HepG2 (cell line): ENCODE data around the gene RAB5B. TPM values are rescaled to one million over a fixed set of nuclear protein-coding genes. Genes with fewer than 3 reads are reported as not detected.

Experiments used
- CCDC6 ChIP-seq: sonication (generic); formaldehyde crosslinking; IDR thresholded peaks from 2 replicates; pipeline ENCODE4 v1.8.1; 2022; ENCODE audit warnings: mild to moderate bottlenecking, missing genetic modification reagents, moderate library complexity
- FIP1L1 ChIP-seq: fragments of 200-400 bp; formaldehyde crosslinking; IDR thresholded peaks from 2 replicates; pipeline ENCODE4 v1.6.1; 2018; ENCODE audit warnings: low read depth, mild to moderate bottlenecking, low read length, moderate library complexity, borderline replicate concordance; ENCODE audit not compliant: insufficient read depth
- GFI1 ChIP-seq: sonication (generic); formaldehyde crosslinking; IDR thresholded peaks from 2 replicates; pipeline ENCODE4 v1.5.0; 2020; ENCODE audit warnings: missing genetic modification reagents, mild to moderate bottlenecking, borderline replicate concordance
- HNF4G ChIP-seq, 2 experiments: sonication (generic) in 1 of 2; formaldehyde crosslinking in 1 of 2; IDR thresholded peaks; 2 replicates each; pipeline versions ENCODE4 v1.4.0 to v1.6.1; 2011 to 2020; ENCODE audit warnings: borderline replicate concordance in 2 of 2, low read depth in 2 of 2, mild to moderate bottlenecking in 2 of 2, low read length in 1 of 2, missing genetic modification reagents in 1 of 2, moderate library complexity in 1 of 2
- MIER3 ChIP-seq: IDR thresholded peaks from 2 replicates; pipeline ENCODE4 v1.6.1; 2016; ENCODE audit warnings: missing compliant biosample characterization, borderline replicate concordance
- MYC ChIP-seq: sonication (generic); formaldehyde crosslinking; IDR thresholded peaks from 2 replicates; pipeline ENCODE4 v1.9.0; 2021; ENCODE audit warnings: missing genetic modification reagents, borderline replicate concordance
- PRDM4 ChIP-seq: sonication (generic); formaldehyde crosslinking; IDR thresholded peaks from 2 replicates; pipeline ENCODE4 v1.9.0; 2021; ENCODE audit warnings: missing genetic modification reagents, borderline replicate concordance
- TOPORS ChIP-seq: sonication (generic); formaldehyde crosslinking; IDR thresholded peaks from 2 replicates; pipeline ENCODE4 v1.8.0; 2023; ENCODE audit warnings: mild to moderate bottlenecking, missing genetic modification reagents
- ZFP90 ChIP-seq: sonication (generic); formaldehyde crosslinking; IDR thresholded peaks from 2 replicates; pipeline ENCODE4 v1.8.0; 2022; ENCODE audit warnings: missing genetic modification reagents, mild to moderate bottlenecking, inconsistent platforms, borderline replicate concordance
- ZGPAT ChIP-seq: IDR thresholded peaks from 2 replicates; pipeline ENCODE4 v1.6.1; 2016; ENCODE audit warnings: mild to moderate bottlenecking
- ZNF260 ChIP-seq: sonication (generic); formaldehyde crosslinking; IDR thresholded peaks from 2 replicates; pipeline ENCODE4 v1.4.0; 2020; ENCODE audit warnings: missing genetic modification reagents, low read depth, mild to moderate bottlenecking, borderline replicate concordance
- ZNF281 ChIP-seq: sonication (generic); formaldehyde crosslinking; IDR thresholded peaks from 2 replicates; pipeline ENCODE4 v1.4.0; 2020; ENCODE audit warnings: missing genetic modification reagents, borderline replicate concordance
- ZNF292 ChIP-seq: sonication (generic); formaldehyde crosslinking; IDR thresholded peaks from 2 replicates; pipeline ENCODE4 v1.8.1; 2022; ENCODE audit warnings: mild to moderate bottlenecking, low read depth, missing genetic modification reagents, borderline replicate concordance
- ZNF580 ChIP-seq: IDR thresholded peaks from 2 replicates; pipeline ENCODE4 v1.6.1; 2016; ENCODE audit warnings: low read depth, borderline replicate concordance
- ZNF747 ChIP-seq: sonication (generic); formaldehyde crosslinking; IDR thresholded peaks from 2 replicates; pipeline ENCODE4 v1.8.1; 2023; ENCODE audit warnings: missing genetic modification reagents, mild to moderate bottlenecking, borderline replicate concordance
- polyA plus RNA-seq, 8 experiments: library from polyadenylated mRNA; depleted of rRNA in 3 of 8; stranded (reverse) in 7 of 8; unstranded in 1 of 8; fragments of >200 nt; fragmentation: Illumina TruSeq in 4 of 8; extraction: Trizol in 4 of 8; gene quantifications; 2 replicates each; pipeline versions ENCODE4 v1.2.1 to v1.2.3, GENCODE V29; 2011 to 2016; ENCODE audit warnings: low read depth in 4 of 8, missing spikeins in 1 of 8, mixed read lengths in 1 of 8; ENCODE audit not compliant: insufficient read depth in 1 of 8
- total RNA-seq, 5 experiments: library from RNA; depleted of rRNA; stranded (reverse); fragments of >200 nt; fragmentation: Illumina TruSeq; extraction: Trizol; gene quantifications; 2 replicates each; pipeline ENCODE4 v1.2.3, GENCODE V29; 2016; ENCODE audit warnings: low read depth in 1 of 5

RAB5B gene
- total and polyA plus RNA-seq, 2 of the 13 experiments (the other 11 are each of a cell fraction or from before 2014, with no cell fraction given), result 26.0 to 68.3 TPM

GRCh38 chr12:55927588-55928502 is 46.0 kb upstream of the RAB5B start, which contains the start of gene PYM1 (continued):
- no peak for TF ChIP-seq ZNF292 (CRISPR knock-in tag)
- no peak for TF ChIP-seq ZNF260 (CRISPR knock-in tag)
- TF ChIP-seq MYC (CRISPR knock-in tag), result peak; percentile 50; the same call in 1 of the 2 replicates
- TF ChIP-seq CCDC6 (CRISPR knock-in tag), result no peak
- 0 out of 2 replicates have a peak, but pooled peaks have one; percentile 16 for TF ChIP-seq TOPORS (CRISPR knock-in tag)
- peak; percentile 72 for TF ChIP-seq ZGPAT
- 0 out of 2 replicates have a peak, but pooled peaks have one; percentile 27 for TF ChIP-seq PRDM4 (CRISPR knock-in tag)
- no peak; the same call in 1 of the 2 replicates for TF ChIP-seq ZNF747 (CRISPR knock-in tag)
- 0 out of 2 replicates have a peak, but pooled peaks have one; percentile 19 for TF ChIP-seq MIER3 (CRISPR knock-in tag)
- no peak for TF ChIP-seq HNF4G (IDR thresholded peaks at IDR 0.05; ENCODE audit: borderline replicate concordance, low read depth, low read length)
- peak; percentile 17; the same call in 1 of the 2 replicates for TF ChIP-seq HNF4G (CRISPR knock-in tag; IDR thresholded peaks at IDR 0.05; ENCODE audit: borderline replicate concordance, low read depth)
- peak; percentile 17; the same call in 1 of the 2 replicates for TF ChIP-seq ZFP90 (CRISPR knock-in tag)
- no peak for TF ChIP-seq FIP1L1
- no peak for TF ChIP-seq ZNF281 (CRISPR knock-in tag)
- TF ChIP-seq ZNF580, result peak; percentile 5; the same call in 1 of the 2 replicates
- peak; percentile 62; the same call in 1 of the 2 replicates for TF ChIP-seq GFI1
